SH-SY5Y (cell line): ENCODE data around the gene SNAI3.

ENCODE experiments used
- GATA2 ChIP-seq: IDR thresholded peaks from 2 replicates; pipeline ENCODE4 v1.6.1; 2011; ENCODE audit warnings: mild to moderate bottlenecking, low read depth, low read length
- GATA3 ChIP-seq: IDR thresholded peaks from 2 replicates; pipeline ENCODE4 v1.6.1; 2011; ENCODE audit warnings: low read depth, mild to moderate bottlenecking, low read length, moderate library complexity

GRCh38 chr16:88680554-88681083 is 5.7 kb downstream of the SNAI3 start:
- no peak for TF ChIP-seq GATA2
- TF ChIP-seq GATA3: no peak
